ENCODE data around the gene CSK.
A peak's percentile ranks its signal among the peaks of the same experiment; 100 is the strongest.

The CSK gene

DNA sequence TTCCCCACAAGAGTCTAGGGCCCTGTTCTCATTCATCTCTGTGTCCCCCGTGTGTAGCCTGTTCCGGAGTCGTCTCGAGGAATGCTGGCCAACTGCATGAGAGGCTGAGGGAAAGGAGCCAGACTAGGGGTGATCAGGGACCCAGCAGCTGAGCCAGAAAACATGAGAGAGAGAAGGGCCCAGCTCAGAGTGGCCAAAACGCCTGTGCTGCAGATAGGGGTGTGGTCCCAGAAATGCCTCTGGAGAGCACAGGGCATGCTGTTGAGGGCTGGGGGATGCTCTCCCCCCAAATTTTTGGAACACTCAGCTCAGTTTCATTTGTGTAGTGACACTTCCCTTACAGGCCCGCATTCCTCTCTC lies 19.1 kb upstream of the CSK start:
- TF ChIP-seq NFIC (IDR thresholded peaks at IDR 0.05): no peak
- TF ChIP-seq, protein P1, sequence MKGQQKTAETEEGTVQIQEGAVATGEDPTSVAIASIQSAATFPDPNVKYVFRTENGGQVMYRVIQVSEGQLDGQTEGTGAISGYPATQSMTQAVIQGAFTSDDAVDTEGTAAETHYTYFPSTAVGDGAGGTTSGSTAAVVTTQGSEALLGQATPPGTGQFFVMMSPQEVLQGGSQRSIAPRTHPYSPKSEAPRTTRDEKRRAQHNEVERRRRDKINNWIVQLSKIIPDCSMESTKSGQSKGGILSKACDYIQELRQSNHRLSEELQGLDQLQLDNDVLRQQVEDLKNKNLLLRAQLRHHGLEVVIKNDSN (IDR thresholded peaks at IDR 0.05): no peak
- TF ChIP-seq MAX (IDR thresholded peaks at IDR 0.05): no peak
- TF ChIP-seq TAF1 (IDR thresholded peaks at IDR 0.05; ENCODE audit: low read depth): no peak
- no peak for TF ChIP-seq FOXM1 (IDR thresholded peaks at IDR 0.05; ENCODE audit: borderline replicate concordance, low read depth)
- TF ChIP-seq ZBTB7A (IDR thresholded peaks at IDR 0.05; ENCODE audit: low read depth): no peak
- TF ChIP-seq REST (IDR thresholded peaks at IDR 0.05; ENCODE audit: low read depth): no peak
- no peak for TF ChIP-seq TEAD4 (IDR thresholded peaks at IDR 0.05)
- no peak for TF ChIP-seq EP300 (IDR thresholded peaks at IDR 0.05; ENCODE audit: borderline replicate concordance)
- TF ChIP-seq RAD21 (IDR thresholded peaks at IDR 0.05; ENCODE audit: low read depth): no peak
- no peak for TF ChIP-seq EGR1 (IDR thresholded peaks at IDR 0.05)
- TF ChIP-seq CEBPB (IDR thresholded peaks at IDR 0.05): no peak
- no peak for TF ChIP-seq TCF12 (IDR thresholded peaks at IDR 0.05; ENCODE audit: low read depth)
- no peak for TF ChIP-seq CREB1 (IDR thresholded peaks at IDR 0.05; ENCODE audit: low read depth)
- no peak for TF ChIP-seq YY1 (IDR thresholded peaks at IDR 0.05; ENCODE audit: low read depth)

- TF ChIP-seq EP300 (IDR thresholded peaks at IDR 0.05; ENCODE audit: borderline replicate concordance) (no peak), TCF12 (IDR thresholded peaks at IDR 0.05; ENCODE audit: low read depth) (no peak), CEBPB (IDR thresholded peaks at IDR 0.05) (no peak), RAD21 (IDR thresholded peaks at IDR 0.05; ENCODE audit: low read depth) (no peak), FOXM1 (IDR thresholded peaks at IDR 0.05; ENCODE audit: borderline replicate concordance, low read depth) (no peak), TAF1 (IDR thresholded peaks at IDR 0.05; ENCODE audit: low read depth) (no peak), YY1 (IDR thresholded peaks at IDR 0.05; ENCODE audit: low read depth) (no peak), ZBTB7A (IDR thresholded peaks at IDR 0.05; ENCODE audit: low read depth) (no peak), EGR1 (IDR thresholded peaks at IDR 0.05) (no peak), MAX (IDR thresholded peaks at IDR 0.05) (no peak), CREB1 (IDR thresholded peaks at IDR 0.05; ENCODE audit: low read depth) (no peak), REST (IDR thresholded peaks at IDR 0.05; ENCODE audit: low read depth) (no peak), NFIC (IDR thresholded peaks at IDR 0.05) (no peak)
- TF ChIP-seq, protein P1 (IDR thresholded peaks at IDR 0.05): no peak
Observed at GRCh38 chr15:74763416-74763815, 18.5 kb upstream of the CSK start.

DNA sequence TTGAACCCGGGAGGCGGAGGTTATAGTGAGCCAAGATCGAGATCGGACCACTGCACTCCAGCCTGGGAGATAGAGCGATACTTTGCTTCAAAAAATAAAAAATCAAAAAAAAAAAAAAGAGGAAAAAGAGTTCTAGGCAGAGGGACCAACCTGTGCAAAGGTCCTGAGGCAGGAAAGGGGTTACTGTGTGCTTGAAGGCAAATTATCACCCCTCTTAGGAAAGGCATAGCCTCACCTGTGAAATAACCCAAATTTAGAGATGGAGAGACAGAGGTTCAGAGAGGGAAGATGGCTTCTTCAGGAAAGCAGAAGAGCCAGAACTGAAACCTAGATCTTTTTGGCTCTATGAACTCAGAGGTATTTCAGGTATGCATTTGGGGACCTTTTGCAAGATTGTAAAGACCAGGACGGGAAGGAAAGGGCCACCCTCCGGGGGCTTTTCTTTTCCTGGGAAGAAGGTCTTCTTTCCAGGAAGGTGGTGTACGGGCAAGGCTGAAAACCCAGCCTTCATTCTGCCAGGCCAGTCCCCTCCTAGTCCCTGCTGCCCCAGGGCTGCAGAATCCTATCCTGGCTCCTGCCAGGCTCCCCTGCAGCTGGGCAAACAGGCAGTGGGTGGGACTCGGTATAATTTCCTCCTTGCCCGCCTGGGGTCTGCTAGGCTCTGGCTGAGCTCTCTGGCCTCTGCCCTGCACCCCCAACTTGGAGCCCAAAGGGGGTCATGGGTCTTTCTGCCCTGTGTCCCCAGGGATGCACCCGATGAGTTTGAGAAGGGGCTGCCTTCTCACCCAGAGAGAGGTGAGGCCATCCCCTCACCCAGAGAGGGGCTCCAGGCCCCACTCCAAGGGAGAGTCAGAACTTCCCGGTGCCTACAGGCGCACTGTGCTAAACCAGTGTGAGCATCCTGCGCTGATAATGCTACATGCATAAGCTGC lies 14.4 kb upstream of the CSK start:
- TF ChIP-seq ZBTB7A (IDR thresholded peaks at IDR 0.05; ENCODE audit: low read depth) (no peak), REST (IDR thresholded peaks at IDR 0.05; ENCODE audit: low read depth) (no peak)

GRCh38 chr15:74768099-74768770 lies 13.6 kb upstream of the CSK start:
- TF ChIP-seq, protein P1 (IDR thresholded peaks at IDR 0.05): 0 out of 2 replicates have a peak, but pooled peaks have one; percentile 13
- no peak for TF ChIP-seq NFIC (IDR thresholded peaks at IDR 0.05)
